Esophagus squamous epithelium (tissue), 4 donors: Measurements from ENCODE around the gene GPNMB.

ENCODE experiments used
- CTCF ChIP-seq, 6 experiments: fragments of 450-650 bp in 4 of 6; fragments of 200-600 bp in 2 of 6; sonication (generic) in 2 of 6; IDR thresholded peaks; one replicate each; pipeline ENCODE4 v1.5.1; 2016 to 2019; ENCODE audit warnings: antibody characterized with exemption in 6 of 6, mild to moderate bottlenecking in 4 of 6, moderate library complexity in 4 of 6
- POLR2A ChIP-seq, 4 donors: fragments of 450-650 bp; IDR thresholded peaks; one replicate each; pipeline ENCODE4 v1.6.1; 2017; ENCODE audit warnings: antibody characterized with exemption in 4 of 4, mild to moderate bottlenecking in 4 of 4, moderate library complexity in 3 of 4

GRCh38 chr7:23232966-23233365 lies 13.6 kb upstream of the GPNMB start:
- TF ChIP-seq CTCF (IDR thresholded peaks at IDR 0.05) (no peak), POLR2A (IDR thresholded peaks at IDR 0.05) (no peak)
